GM19023 (cell line): ENCODE measurements around the gene FBRSL1.
"Not testable (repeated sequence)": the region's sequence is repeated elsewhere in the genome, so short reads cannot be mapped to it uniquely, and the experiment has no call there.

Source experiments
- ATAC-seq: cut with Tn5 transposase; IDR thresholded peaks from one replicate; pipeline ENCODE4 v1.9.1; 2021; ENCODE audit warnings: mild to moderate bottlenecking, moderate library complexity; ENCODE audit not compliant: unreplicated experiment

Gene FBRSL1

GRCh38 chr12:132489602-132490266, at the start of gene FBRSL1:
FBRSL1 (plus strand) TSS chr12:132490151.
- peak; percentile 47 for ATAC-seq

- not testable (repeated sequence) for ATAC-seq
Measured at GRCh38 chr12:132440420-132440819, 49.5 kb upstream of the FBRSL1 start.

GRCh38 chr12:132441871-132442863, 47.8 kb upstream of the FBRSL1 start:
- ATAC-seq, result no peak

- no peak for ATAC-seq
Measured at GRCh38 chr12:132443091-132443490, 46.9 kb upstream of the FBRSL1 start.

GRCh38 chr12:132444283-132444682, 45.7 kb upstream of the FBRSL1 start:
- ATAC-seq, result no peak

- peak; percentile 54 for ATAC-seq
Measured at GRCh38 chr12:132444957-132445883, 44.7 kb upstream of the FBRSL1 start.

- no peak for ATAC-seq
Measured at GRCh38 chr12:132445884-132446632, 43.9 kb upstream of the FBRSL1 start.

- ATAC-seq, result no peak
Measured at GRCh38 chr12:132446633-132447326, 43.2 kb upstream of the FBRSL1 start.

- ATAC-seq, result no peak
Measured at GRCh38 chr12:132447327-132447720, 42.6 kb upstream of the FBRSL1 start.

- ATAC-seq, result no peak
Measured at GRCh38 chr12:132447731-132448462, 42.1 kb upstream of the FBRSL1 start.

- ATAC-seq, result no peak
Measured at GRCh38 chr12:132448463-132448820, 41.5 kb upstream of the FBRSL1 start.

GRCh38 chr12:132449565-132450417, 40.2 kb upstream of the FBRSL1 start:
- ATAC-seq, result peak; percentile 53

GRCh38 chr12:132450418-132451171, 39.4 kb upstream of the FBRSL1 start:
- no peak for ATAC-seq

- ATAC-seq, result no peak
Measured at GRCh38 chr12:132451172-132451835, 38.6 kb upstream of the FBRSL1 start.

GRCh38 chr12:132451836-132452195, 38.1 kb upstream of the FBRSL1 start:
- no peak for ATAC-seq

- no peak for ATAC-seq
Measured at GRCh38 chr12:132452596-132453350, 37.2 kb upstream of the FBRSL1 start.
